Measurements from ENCODE around the gene ZNF292. TPM values are rescaled to one million over a fixed set of nuclear protein-coding genes. Genes with fewer than 3 reads are reported as not detected.
A peak's percentile ranks its signal among the peaks of the same experiment; 100 is the strongest.

ZNF292 gene
- total RNA-seq, 3 donors from 2014 or later (not counting 1 experiment from before 2014, with no cell fraction given): 78.7 to 90.4 (median 89.4) TPM

GRCh38 chr6:87264481-87264880 is 109.1 kb downstream of the ZNF292 start:
- H3K4me3 Mint-ChIP-seq: no peak overlapping the region
- no peak for DNase-seq
- ATAC-seq: no peak
- H3K4me1 Mint-ChIP-seq: peaks cover 0 to 6% of the 10 kb centered on the region in 2 donors
- Histone ChIP-seq H3K27ac (ENCODE audit: low read length) (no peak overlapping the region), H3K4me3 (ENCODE audit: low read length) (no peak overlapping the region), H3K9me3 (ENCODE audit: control insufficient read depth, insufficient read depth, low read length) (no peaks in the 10 kb centered on the region), H3K27me3 (ENCODE audit: control insufficient read depth, insufficient read depth, low read length) (no peaks in the 10 kb centered on the region), H3K36me3 (ENCODE audit: control insufficient read depth, insufficient read depth, low read length) (peaks cover 1% of the 10 kb centered on the region), H3K4me1 (ENCODE audit: control insufficient read depth, insufficient read depth, low read length) (no peaks in the 10 kb centered on the region)
- no peaks in the 10 kb centered on the region for H3K27me3 Mint-ChIP-seq (ENCODE audit: low read depth in 2 of 2)
- no peak for TF ChIP-seq CTCF (IDR thresholded peaks at IDR 0.05)
- WGBS (ENCODE audit: insufficient coverage): 97% methylated on average over 2 of the region's 2 CpGs
- peaks cover 7% of the 10 kb centered on the region for H3K36me3 Mint-ChIP-seq
- H3K27ac Mint-ChIP-seq: no peak overlapping the region
- intact Hi-C loops (cut with micrococcal nuclease): no loop called here
- H3K9me3 Mint-ChIP-seq: no peaks in the 10 kb centered on the region

GRCh38 chr6:87274660-87275274 is 119.4 kb downstream of the ZNF292 start:
- Histone ChIP-seq H3K27me3 (ENCODE audit: control insufficient read depth, insufficient read depth, low read length) (no peaks in the 10 kb centered on the region), H3K9me3 (ENCODE audit: control insufficient read depth, insufficient read depth, low read length) (no peaks in the 10 kb centered on the region), H3K4me1 (ENCODE audit: control insufficient read depth, insufficient read depth, low read length) (no peaks in the 10 kb centered on the region), H3K36me3 (ENCODE audit: control insufficient read depth, insufficient read depth, low read length) (no peaks in the 10 kb centered on the region), H3K4me3 (ENCODE audit: low read length) (no peak overlapping the region), H3K27ac (ENCODE audit: low read length) (no peak overlapping the region)
- no peak for ATAC-seq
- Mint-ChIP-seq H3K4me3 (no peak overlapping the region), H3K36me3 (no peaks in the 10 kb centered on the region), H3K9me3 (no peaks in the 10 kb centered on the region), H3K4me1 (peaks cover 4 to 5% of the 10 kb centered on the region in 2 donors), H3K27ac (no peak overlapping the region), H3K27me3 (ENCODE audit: low read depth in 2 of 2) (no peaks in the 10 kb centered on the region)
- WGBS (ENCODE audit: insufficient coverage): 93% methylated on average over 7 of the region's 7 CpGs
- no peak for TF ChIP-seq CTCF (IDR thresholded peaks at IDR 0.05)
- intact Hi-C loops (cut with micrococcal nuclease): no loop called here
- DNase-seq: peak in 1 of 2 donors; percentile 6

DNA sequence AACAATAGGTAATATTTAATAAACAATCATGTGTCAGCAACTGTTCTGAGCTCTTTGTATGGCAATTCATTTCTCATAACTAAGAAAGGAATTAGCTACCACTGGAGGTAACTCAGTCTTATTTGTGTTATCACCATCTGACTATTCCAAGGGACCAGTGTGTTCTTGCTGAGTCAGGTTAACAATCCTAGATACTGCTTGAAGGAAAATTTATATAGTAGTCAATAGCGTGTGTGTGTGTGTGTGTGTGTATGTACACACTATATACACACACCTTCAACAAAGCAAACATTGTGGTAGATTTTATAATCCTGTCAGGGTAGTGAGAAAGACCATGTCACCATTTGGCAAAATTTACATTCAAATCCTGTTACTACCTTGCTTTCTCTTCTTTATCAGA is 121.3 kb downstream of the ZNF292 start:
- no peaks in the 10 kb centered on the region for H3K9me3 Mint-ChIP-seq
- Histone ChIP-seq H3K4me3 (ENCODE audit: low read length) (no peak overlapping the region), H3K27ac (ENCODE audit: low read length) (no peak overlapping the region), H3K4me1 (ENCODE audit: control insufficient read depth, insufficient read depth, low read length) (no peaks in the 10 kb centered on the region), H3K9me3 (ENCODE audit: control insufficient read depth, insufficient read depth, low read length) (no peaks in the 10 kb centered on the region), H3K36me3 (ENCODE audit: control insufficient read depth, insufficient read depth, low read length) (no peaks in the 10 kb centered on the region), H3K27me3 (ENCODE audit: control insufficient read depth, insufficient read depth, low read length) (no peaks in the 10 kb centered on the region)
- no peak for DNase-seq
- H3K36me3 Mint-ChIP-seq: no peaks in the 10 kb centered on the region
- ATAC-seq: no peak
- no peak overlapping the region for H3K4me3 Mint-ChIP-seq
- no peaks in the 10 kb centered on the region for H3K27me3 Mint-ChIP-seq (ENCODE audit: low read depth in 2 of 2)
- no peak overlapping the region for H3K27ac Mint-ChIP-seq
- peaks cover 4 to 5% of the 10 kb centered on the region in 2 donors for H3K4me1 Mint-ChIP-seq
- intact Hi-C loops (cut with micrococcal nuclease): no loop called here
- no CpG with 5 or more reads among the region's 1 CpG for WGBS (ENCODE audit: insufficient coverage)
- no peak for TF ChIP-seq CTCF (IDR thresholded peaks at IDR 0.05)

DNA sequence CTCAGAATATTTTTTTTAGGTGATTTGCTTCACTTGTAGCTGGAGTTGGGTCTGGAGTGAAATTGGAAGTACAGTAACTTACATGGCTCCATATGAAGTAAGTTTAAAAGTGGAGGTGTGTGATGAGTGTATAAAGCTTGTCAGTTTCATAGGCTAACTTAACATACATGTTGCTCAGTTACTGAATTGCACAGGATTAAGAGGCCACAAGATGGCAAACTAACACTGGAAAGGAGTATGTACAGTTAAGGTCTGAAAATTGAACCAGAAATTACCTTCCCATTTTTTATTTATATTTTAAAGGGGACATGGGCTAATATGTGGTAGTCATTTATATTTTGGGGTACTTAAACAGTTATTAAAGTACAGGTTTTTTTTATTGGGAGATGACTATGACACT is 121.8 kb downstream of the ZNF292 start:
- peak in 1 of 2 donors; percentile 10 for DNase-seq

More for the DNA sequence above, 121.8 kb downstream of the ZNF292 start:
- no peak overlapping the region for H3K27ac Mint-ChIP-seq
- H3K9me3 ChIP-seq (ENCODE audit: control insufficient read depth, insufficient read depth, low read length): no peaks in the 10 kb centered on the region
- H3K9me3 Mint-ChIP-seq: no peaks in the 10 kb centered on the region
- no peak overlapping the region for H3K4me3 Mint-ChIP-seq
- no peak overlapping the region for H3K4me3 ChIP-seq (ENCODE audit: low read length)
- no peaks in the 10 kb centered on the region for H3K27me3 Mint-ChIP-seq (ENCODE audit: low read depth in 2 of 2)
- no peaks in the 10 kb centered on the region for H3K27me3 ChIP-seq (ENCODE audit: control insufficient read depth, insufficient read depth, low read length)
- intact Hi-C loops (cut with micrococcal nuclease): no loop called here
- no peaks in the 10 kb centered on the region for H3K36me3 ChIP-seq (ENCODE audit: control insufficient read depth, insufficient read depth, low read length)
- no peaks in the 10 kb centered on the region for H3K4me1 ChIP-seq (ENCODE audit: control insufficient read depth, insufficient read depth, low read length)
- peaks cover 4 to 5% of the 10 kb centered on the region in 2 donors for H3K4me1 Mint-ChIP-seq
- TF ChIP-seq CTCF (IDR thresholded peaks at IDR 0.05): no peak
- H3K27ac ChIP-seq (ENCODE audit: low read length): no peak overlapping the region
- no peaks in the 10 kb centered on the region for H3K36me3 Mint-ChIP-seq
- ATAC-seq: no peak

Data from natural killer cell (primary cell).